ENCODE measurements around the gene ASB12.

ASB12 gene

DNA sequence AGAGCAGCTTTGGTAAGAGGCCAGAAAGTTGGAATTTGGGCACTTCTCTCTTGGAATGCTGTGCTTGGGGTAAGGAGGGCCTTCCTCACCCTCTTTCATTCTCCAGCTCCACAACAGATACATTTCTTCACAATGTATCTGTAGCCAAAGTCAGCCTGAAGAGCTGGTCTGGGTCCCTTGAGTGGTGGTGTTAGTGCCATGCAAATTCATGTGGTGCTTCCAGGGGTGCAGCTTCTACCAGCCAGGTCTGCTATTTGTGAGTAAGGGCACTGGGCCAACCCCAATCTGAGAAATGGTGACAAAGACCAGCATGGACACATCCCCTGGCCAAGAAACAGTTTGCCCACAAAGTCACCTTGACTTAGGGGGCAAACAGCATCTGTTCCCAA lies 42.7 kb downstream of the ASB12 start:
- no peak for DNase-seq (ENCODE audit: insufficient read length, low spot score)

DNA sequence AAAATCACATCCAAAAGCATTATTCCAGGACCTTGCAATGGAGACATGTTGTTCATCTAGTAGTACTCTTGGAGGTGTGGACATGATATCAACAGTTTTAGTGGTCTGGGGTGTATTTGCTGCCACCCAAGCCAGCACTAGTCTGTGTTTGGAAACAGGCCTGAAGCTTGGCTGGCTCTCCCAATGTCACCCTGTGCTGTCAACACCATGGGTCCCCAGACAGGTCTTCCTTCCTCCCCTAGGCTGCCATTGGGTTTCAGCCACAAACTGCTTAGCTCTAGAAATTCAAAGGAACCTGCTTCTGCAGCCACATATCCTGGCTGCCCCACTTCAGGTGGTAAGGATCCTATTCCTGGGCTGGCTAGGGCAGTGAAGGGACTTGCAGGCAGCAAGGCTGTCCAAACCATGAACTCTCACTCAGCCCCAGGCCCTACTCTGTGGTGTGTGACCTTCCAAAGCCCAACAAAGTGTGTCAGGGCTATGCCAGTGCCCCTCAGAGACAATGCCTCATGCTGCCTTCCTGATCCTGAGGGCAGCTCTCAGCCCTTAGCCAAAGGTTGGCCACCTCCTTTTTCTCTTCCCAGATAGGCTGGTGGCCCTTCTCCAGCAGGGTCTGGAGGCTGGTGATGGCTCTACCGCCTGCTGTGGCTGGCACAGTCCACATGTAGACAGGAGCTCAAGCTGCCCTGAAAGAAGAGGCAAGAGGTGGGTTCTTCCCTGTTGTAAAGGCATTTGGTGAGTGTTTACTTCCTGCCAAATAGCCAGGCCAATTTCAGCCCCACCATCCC lies 43.2 kb downstream of the ASB12 start:
- FAIRE-seq: no peak
- DNase-seq (ENCODE audit: insufficient read length, low spot score): no peak

More for the DNA sequence above, 42.7 kb downstream of the ASB12 start:
- no peak for FAIRE-seq

DNA sequence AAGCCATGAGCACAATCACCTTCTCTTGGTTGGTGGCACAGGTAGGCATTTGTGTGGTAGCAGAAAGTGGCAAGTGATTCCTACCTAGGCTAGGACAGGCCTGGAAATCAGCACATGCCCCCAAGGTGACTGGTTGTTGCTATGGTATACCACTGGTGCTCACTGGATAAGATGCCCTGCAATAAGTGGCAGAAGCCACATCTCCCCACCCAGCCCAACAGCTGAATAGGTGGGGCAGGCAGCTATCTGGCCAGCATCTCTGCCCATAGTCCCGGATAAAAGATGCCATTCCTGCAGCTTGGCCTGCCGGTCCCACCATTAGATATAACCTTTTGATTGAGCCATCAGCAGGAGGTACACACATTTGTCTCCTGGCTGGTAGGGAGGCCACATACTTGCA lies 46.0 kb downstream of the ASB12 start:
- no peak for DNase-seq (ENCODE audit: insufficient read length, low spot score)
- no peak for FAIRE-seq

DNA sequence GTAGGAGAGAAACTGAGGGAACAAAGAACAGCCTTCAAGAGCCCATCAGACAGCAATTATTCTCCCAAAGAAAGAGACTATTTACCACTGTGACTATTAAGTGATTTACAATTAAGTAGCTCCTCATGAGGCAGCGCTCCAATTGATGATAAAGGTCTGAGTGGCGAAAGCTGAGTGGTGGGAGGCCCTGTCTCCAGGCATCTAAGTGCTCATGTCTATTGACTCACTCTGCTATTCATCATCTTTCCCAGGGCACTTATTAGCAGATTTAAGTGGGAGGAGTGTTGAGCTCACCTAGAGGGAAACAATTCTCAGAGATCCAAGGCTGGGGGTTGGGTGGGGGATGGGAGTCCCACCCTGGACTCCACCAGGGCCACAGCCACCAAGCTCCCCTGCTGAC lies 48.2 kb downstream of the ASB12 start:
- DNase-seq (ENCODE audit: insufficient read length, low spot score) (no peak), FAIRE-seq (no peak)

DNA sequence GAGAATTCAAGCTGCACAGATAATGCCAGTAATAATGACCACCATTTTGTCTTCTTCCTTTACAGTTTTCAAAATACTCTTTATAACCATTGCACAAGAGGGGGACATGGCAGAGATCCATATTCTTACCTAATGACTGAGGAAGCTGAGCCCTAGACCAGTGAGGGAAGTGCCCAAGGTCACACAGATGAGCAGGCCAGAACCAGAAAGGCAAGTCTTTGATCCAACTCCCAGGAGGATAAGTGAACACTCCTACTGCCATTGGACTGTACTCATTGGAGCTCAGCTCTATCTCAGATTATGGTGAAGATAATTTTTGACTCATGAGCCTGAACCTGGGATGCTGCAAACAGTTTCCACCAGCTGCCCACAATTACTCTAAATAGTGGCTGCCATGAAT lies 53.5 kb downstream of the ASB12 start:
- FAIRE-seq (no peak), DNase-seq (ENCODE audit: insufficient read length, low spot score) (no peak)

Measured in HTR-8/SVneo (cell line).